Measurements from ENCODE around the gene NBEAL2. TPM values are rescaled to one million over a fixed set of nuclear protein-coding genes. Genes with fewer than 3 reads are reported as not detected.

NBEAL2 gene
- total and polyA plus RNA-seq, 11 donors = 8.1 to 45.7 (median 13.1) TPM

GRCh38 chr3:46944191-46944590 is 35.3 kb upstream of the NBEAL2 start:
- TF ChIP-seq, protein P1, sequence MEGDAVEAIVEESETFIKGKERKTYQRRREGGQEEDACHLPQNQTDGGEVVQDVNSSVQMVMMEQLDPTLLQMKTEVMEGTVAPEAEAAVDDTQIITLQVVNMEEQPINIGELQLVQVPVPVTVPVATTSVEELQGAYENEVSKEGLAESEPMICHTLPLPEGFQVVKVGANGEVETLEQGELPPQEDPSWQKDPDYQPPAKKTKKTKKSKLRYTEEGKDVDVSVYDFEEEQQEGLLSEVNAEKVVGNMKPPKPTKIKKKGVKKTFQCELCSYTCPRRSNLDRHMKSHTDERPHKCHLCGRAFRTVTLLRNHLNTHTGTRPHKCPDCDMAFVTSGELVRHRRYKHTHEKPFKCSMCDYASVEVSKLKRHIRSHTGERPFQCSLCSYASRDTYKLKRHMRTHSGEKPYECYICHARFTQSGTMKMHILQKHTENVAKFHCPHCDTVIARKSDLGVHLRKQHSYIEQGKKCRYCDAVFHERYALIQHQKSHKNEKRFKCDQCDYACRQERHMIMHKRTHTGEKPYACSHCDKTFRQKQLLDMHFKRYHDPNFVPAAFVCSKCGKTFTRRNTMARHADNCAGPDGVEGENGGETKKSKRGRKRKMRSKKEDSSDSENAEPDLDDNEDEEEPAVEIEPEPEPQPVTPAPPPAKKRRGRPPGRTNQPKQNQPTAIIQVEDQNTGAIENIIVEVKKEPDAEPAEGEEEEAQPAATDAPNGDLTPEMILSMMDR (IDR thresholded peaks at IDR 0.05) = no peak
- no peak for TF ChIP-seq POLR2A (IDR thresholded peaks at IDR 0.05)
- Histone ChIP-seq H3K4me3 (no peak overlapping the region), H3K36me3 (peaks cover 0 to 23% (median 14%) of the 10 kb centered on the region in 9 donors), H3K9me3 (no peaks in the 10 kb centered on the region), H3K27ac (peak overlapping the region; percentile 71 to 93 (median 78)), H3K27me3 (no peaks in the 10 kb centered on the region), H3K4me1 (peaks cover 12 to 82% (median 70%) of the 10 kb centered on the region in 12 donors)
- DNase-seq (peak in 1 of 5 donors; percentile 34), ATAC-seq (peak in 2 of 4 donors; percentile 3 to 21)
- intact Hi-C loops (cut with DNase I) = no loop called here
- 55 to 76% (median 72%) methylated on average over 8 of the region's 8 CpGs for WGBS, 4 donors

- peaks cover 17 to 91% (median 85%) of the 10 kb centered on the region in 12 donors for H3K4me1 ChIP-seq
- no peaks in the 10 kb centered on the region for H3K9me3 ChIP-seq
- no peaks in the 10 kb centered on the region for H3K27me3 ChIP-seq
- intact Hi-C loops (cut with DNase I) = no loop called here
- H3K36me3 ChIP-seq = peaks cover 0 to 6% (median 0%) of the 10 kb centered on the region in 9 donors
- no peak overlapping the region for H3K4me3 ChIP-seq
- DNase-seq = peak in 2 of 5 donors; percentile 25 to 34
- TF ChIP-seq POLR2A (IDR thresholded peaks at IDR 0.05) = no peak
- TF ChIP-seq, protein P1 (IDR thresholded peaks at IDR 0.05) = no peak
- ATAC-seq = no peak
- peak overlapping the region in 10 of 12 donors; percentile 70 to 93 (median 84) for H3K27ac ChIP-seq
- 64 to 73% (median 70%) methylated on average over 5 to 6 of the region's 6 CpGs for WGBS, 4 donors
Measured at GRCh38 chr3:46946416-46946815, 33.0 kb upstream of the NBEAL2 start.

- DNase-seq (peak in 2 of 5 donors; percentile 67 to 72), ATAC-seq (peak in 2 of 4 donors; percentile 1 to 8)
- Histone ChIP-seq H3K4me3 (no peak overlapping the region), H3K27me3 (no peaks in the 10 kb centered on the region), H3K4me1 (peaks cover 17 to 93% (median 85%) of the 10 kb centered on the region in 12 donors), H3K9me3 (no peaks in the 10 kb centered on the region), H3K27ac (peak overlapping the region; percentile 28 to 93 (median 84)), H3K36me3 (peaks cover 0 to 6% (median 0%) of the 10 kb centered on the region in 9 donors)
- no peak for TF ChIP-seq POLR2A (IDR thresholded peaks at IDR 0.05)
- TF ChIP-seq, protein P1 (IDR thresholded peaks at IDR 0.05) = no peak
- WGBS, 4 donors = 33 to 41% (median 36%) methylated on average over 6 to 7 of the region's 7 CpGs
- intact Hi-C loops (cut with DNase I) = no loop called here
Measured at GRCh38 chr3:46946856-46947545, 32.5 kb upstream of the NBEAL2 start.

GRCh38 chr3:46947546-46947901 is 31.9 kb upstream of the NBEAL2 start:
- intact Hi-C loops (cut with DNase I) = no loop called here
- WGBS, 4 donors = 71 to 86% (median 76%) methylated on average over 2 to 4 of the region's 4 CpGs
- DNase-seq = no peak
- H3K4me1 ChIP-seq = peaks cover 17 to 96% (median 85%) of the 10 kb centered on the region in 12 donors
- H3K36me3 ChIP-seq = peaks cover 0 to 6% (median 0%) of the 10 kb centered on the region in 9 donors
- TF ChIP-seq, protein P1 (IDR thresholded peaks at IDR 0.05) = no peak
- no peak for TF ChIP-seq POLR2A (IDR thresholded peaks at IDR 0.05)
- no peak for ATAC-seq
- peak overlapping the region in 1 of 12 donors; percentile 6 for H3K4me3 ChIP-seq
- H3K27ac ChIP-seq = peak overlapping the region; percentile 28 to 93 (median 84)
- no peaks in the 10 kb centered on the region for H3K27me3 ChIP-seq
- H3K9me3 ChIP-seq = no peaks in the 10 kb centered on the region
